DMS53 treated with DMSO at 0.1 percent for 48 hours (cell line): ENCODE results near the gene SIGLEC14.
"Not testable (repeated sequence)": the region's sequence is repeated elsewhere in the genome, so short reads cannot be mapped to it uniquely, and the experiment has no call there.

ENCODE experiments used
- DNase-seq: peaks from one replicate; lab custom pipeline; 2025; ENCODE audit not compliant: unreplicated experiment; lab: John Stamatoyannopoulos, UW

Gene SIGLEC14, protein sequence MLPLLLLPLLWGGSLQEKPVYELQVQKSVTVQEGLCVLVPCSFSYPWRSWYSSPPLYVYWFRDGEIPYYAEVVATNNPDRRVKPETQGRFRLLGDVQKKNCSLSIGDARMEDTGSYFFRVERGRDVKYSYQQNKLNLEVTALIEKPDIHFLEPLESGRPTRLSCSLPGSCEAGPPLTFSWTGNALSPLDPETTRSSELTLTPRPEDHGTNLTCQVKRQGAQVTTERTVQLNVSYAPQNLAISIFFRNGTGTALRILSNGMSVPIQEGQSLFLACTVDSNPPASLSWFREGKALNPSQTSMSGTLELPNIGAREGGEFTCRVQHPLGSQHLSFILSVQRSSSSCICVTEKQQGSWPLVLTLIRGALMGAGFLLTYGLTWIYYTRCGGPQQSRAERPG

DNA sequence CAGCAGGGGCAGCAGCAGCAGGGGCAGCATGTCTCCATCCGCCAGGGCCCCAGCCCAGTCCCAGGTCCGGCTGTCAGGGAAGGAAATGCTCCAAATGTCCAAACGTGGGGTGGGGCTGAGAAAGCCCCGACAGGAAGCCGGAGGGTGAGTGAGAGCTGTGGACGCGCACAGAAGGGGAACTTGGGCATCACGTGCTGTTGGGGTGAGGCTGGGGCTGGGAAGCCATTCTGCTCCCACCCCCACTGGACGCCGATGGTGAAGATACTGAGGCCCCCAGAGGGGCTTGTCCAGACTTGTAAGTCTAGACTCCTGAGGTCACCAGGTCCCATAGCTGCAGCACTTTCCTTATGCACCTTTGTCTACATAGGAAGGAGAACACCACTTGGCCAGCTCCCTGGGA is at the start of gene SIGLEC14:
TSS of gene SIGLEC14 (minus strand) at position 96 of the 400 bp plus-strand sequence. CDS start at position 30, 66 bp downstream.
- not testable (repeated sequence) for DNase-seq

DNA sequence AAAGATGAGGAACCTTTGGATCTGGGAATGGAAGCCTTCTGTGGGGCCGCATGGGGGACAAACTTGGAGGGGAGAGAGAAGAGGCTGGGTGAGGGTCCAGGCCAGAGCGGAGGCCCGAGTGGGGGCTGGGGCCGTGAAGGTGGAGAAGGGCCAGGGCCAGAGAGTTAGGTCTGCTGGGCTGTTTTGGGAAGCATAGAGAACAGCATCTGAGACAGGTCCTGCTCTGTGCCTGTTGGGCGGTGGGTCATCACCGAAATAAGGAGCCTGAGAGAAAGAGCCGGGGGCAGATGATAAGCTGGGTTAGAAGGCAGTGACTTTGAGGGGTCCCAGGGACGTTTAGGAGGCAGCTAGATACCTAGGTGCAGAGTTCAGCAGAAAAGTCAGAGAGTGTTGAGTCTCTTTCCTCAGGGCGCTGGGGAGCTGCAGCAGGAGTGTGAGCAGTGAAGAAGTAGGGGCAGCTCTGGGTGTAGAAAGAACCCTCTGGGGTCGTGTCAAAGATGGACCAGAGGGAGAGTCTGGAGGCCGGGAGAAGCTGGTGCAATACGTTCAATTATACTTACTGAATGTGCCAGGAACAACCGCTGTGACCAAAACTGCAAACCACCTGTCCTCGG is 49.2 kb upstream of the SIGLEC14 start:
- no peak for DNase-seq

DNA sequence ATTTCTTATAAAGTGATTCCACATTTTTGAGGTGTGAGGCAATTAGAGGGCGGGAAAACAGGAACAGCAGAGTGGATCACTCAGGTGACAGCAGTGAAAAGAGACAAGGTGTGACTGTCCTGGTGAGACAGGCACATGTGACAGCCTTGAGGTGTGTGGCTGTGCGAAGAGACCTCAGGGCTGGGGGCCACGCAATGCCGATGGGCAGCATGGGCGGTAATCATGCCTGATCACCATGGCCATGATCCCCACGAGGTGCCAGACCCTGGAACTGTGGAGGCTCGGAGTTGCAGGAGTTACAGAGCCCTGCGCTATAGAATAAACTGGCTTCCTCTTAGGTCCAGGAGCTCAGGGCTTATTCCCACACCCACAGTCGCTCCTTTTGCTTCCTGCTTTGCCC is 48.5 kb upstream of the SIGLEC14 start:
- DNase-seq, result no peak

DNA sequence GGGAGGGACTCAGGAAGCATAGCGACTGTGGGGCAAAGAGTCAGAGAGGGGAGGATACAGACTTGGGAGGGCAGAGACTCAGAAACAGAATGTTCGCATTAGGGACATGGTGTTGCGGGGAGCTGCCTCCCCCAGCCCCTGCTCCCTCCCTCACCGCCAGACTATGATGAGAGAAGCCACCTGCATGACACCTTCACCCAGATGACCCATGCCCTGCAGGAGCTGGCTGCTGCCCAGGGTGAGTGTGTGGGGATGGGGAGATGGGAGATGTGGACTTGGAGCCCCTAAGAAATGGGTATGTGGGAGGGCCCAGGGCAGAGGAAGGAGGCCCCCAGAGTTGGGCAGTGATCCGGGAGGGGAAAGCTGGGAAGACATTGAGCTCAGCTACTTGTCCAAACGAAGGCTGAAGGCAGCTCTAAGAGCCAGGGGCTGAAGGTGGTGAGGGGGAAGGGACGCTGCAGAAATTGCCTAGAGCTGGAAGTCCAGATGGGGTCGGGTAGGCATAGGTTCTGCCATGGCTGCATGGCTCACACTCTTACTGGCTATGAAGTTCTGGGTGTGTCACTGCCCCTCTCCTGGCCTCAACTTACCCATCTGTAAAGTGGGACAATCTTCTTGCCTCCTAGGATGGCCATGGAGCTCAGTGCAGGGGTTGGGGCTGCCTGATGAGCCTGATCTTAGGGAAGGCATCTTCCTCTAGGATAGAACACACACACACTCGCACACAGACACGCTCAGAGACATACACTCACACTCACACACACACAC is 47.9 kb upstream of the SIGLEC14 start:
- DNase-seq, result no peak

DNA sequence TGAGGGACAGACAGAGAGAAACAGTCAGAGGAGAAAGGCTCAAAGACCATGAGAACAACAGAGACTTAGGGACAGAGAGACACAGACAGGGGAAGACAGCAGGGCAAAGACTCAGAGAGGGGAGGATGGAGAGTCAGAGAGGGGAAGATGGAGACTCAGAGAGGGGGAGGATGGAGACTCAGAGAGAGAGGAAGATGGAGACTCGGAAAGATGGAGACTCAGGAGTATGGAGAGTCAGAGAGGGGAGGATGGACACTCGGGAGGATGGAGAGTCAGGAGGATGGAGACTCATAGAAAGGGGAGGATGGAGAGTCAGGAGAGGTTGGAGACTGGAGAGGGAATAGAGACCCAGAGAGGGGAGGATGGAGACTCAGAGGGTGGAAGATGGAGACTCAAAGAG is 47.2 kb upstream of the SIGLEC14 start:
- no peak for DNase-seq

DNA sequence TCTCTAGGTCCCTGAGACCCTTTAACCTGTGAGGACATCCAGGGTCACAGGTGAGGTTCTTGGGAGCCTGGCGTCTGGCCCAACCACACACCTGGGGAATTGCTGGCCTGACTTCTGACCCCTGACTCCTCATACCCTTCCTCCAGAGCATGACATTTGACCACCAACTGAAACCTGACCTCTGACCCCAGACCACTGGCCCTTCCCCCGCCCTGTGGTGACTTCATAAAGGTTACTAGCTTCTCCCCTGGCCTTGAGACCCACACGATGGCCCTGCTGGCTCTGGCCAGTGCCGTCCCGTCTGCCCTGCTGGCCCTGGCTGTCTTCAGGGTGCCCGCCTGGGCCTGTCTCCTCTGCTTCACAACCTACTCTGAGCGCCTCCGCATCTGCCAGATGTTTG is 46.6 kb upstream of the SIGLEC14 start, which contains the start of gene SPACA6:
TSS of gene SPACA6 (plus strand) at position 71 of the 400 bp plus-strand sequence. CDS start at position 268, 197 bp downstream.
- no peak for DNase-seq

DNA sequence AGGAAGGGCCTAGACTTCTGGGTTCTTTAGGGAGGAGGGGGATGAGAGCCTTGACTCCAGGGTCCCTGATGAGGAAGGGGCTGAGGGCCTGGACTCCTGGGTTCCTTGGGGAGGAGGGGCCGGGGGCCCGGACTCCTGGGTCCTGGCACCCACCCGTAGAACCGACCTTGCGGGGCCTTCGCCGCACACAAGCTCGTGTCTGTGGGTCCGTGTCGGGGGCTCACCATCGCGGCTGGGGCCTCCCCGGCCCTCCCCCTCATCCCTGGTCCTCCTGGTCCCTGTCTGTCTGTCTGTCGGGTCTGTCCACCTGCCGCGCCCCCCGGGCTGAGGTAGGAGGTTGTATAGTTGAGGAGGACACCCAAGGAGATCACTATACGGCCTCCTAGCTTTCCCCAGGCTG is 45.8 kb upstream of the SIGLEC14 start:
- no peak for DNase-seq

DNA sequence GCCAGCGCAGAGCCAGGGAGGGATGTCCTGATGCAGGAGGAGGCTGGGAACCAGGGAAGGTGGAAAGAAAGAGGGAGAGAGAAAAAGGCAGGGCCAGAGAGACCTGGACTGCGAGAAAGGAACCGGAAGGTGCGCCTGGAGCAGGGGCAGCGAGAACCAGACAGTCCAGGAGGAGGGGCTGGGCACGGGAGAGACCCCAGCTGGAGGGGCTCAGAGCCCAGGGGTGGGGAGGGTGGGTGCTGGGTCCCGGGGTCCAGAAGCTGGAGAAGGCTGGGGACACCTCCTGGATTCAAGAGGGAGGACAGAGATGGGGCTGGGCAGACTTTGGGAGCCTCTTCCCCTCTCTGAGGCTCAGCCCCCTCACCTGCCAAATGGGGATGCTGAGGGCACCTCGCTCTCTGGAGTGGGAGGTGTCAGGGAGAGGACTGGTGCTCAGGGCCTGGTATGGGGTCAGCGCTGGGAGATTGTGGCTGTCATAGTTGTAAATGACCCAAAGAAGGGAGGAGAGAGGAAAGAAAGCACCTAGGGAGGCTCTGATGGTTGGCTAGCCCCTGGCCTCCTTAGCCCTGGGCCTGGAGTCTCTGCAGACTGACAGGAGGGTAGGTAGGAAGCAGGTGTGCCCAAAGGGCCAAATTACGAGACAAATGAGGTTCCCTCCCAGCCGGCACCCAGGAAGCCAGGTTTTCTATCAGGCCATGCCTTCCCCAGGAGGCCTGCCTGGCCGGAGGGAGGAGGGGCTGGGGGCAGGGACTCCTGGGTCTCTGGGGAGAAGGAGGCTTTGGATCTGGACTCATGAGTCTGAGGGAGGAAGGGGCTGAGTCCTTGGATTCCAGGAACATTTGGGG is 45.2 kb upstream of the SIGLEC14 start:
- DNase-seq, result no peak

DNA sequence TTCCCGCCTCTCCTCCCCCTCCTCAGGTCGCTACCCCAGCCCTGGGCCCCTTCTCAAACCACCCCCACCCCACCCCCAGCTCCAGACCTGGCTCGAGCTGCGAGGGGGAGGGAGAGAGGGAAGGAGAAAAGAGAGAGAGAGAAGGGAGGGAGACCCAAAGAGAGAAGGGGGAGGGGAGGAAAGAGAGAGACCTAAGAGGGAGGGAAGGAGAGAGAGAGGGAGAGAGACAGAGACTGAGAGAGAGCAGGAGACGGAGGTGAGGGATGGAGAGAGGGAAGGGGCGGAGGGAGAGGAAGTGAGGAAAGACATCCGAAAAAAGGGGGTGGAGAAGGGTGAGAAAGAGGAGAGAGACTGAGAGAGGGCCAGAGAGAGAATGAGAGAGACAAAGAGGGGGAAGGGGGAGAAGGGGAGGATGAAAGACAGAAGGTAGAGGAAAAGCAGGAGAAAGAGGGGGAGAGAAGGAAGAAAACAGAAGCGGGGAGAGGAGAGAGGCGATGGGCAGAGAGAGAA is 44.5 kb upstream of the SIGLEC14 start:
- DNase-seq, result no peak

DNA sequence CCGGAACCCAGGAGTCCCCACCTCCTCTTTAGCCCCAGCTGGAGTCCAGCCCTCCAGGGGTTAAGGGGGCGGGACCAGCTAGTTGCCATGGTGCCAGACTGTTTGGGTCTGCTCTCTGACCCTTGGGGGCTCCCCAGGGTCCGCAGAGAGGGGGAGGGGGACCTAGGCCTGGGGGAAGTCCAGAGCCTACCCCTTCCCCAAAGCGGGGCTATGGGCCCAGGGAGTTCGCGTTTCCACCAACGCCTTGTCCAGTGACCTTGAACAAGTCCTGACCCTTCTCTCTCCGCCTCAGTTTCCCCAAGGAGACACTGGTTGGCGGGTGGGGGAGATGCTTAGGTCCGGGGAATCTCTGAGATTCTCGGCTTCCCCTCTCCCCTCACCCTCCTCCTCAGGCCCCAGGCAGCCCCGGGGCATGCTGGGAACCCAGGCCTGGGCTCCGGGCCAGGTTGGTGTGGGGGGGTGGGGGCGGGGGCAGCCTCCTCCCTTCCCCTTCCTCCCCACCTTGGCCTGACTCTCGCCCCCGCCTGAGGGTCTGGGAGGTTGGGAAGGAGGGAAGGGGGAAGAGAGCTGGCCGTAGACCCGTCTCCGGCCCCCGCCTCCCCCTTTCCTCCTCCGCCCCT is 43.9 kb upstream of the SIGLEC14 start:
- no peak for DNase-seq

DNA sequence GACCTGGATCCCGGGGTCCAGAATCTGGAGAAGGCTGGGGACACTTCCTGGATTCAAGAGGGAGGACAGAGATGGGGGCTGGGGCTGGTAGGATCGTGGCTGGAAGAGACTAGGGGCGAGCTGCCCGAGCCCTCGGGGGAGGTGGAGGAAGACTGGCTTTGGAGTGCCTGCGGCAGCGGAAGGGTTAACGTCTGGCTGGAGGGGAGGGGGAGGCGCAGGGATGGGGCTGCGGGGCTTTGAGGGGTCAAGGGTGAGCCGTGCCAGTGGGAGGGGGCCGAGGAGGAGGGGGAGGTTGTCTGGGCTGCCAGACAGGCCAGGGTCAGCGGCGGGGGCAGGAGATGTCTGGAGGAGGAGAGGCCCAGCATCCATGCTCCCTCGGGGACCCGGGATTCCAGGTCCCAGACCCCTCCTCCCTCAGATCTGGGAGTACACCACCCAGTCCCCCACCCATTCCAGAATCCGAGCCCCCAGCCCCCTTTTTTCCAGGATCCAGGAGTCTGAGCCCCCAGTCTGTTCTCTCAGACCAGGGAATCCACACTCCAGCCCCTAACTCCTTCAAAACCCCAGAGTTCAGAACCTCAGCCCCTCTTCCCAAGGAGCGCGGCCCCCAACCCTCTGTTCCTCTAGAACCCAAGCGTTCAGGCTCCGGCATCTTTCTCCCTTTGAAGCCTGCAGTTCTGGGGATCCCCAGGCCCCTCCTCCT is 43.3 kb upstream of the SIGLEC14 start:
- DNase-seq, result no peak

DNA sequence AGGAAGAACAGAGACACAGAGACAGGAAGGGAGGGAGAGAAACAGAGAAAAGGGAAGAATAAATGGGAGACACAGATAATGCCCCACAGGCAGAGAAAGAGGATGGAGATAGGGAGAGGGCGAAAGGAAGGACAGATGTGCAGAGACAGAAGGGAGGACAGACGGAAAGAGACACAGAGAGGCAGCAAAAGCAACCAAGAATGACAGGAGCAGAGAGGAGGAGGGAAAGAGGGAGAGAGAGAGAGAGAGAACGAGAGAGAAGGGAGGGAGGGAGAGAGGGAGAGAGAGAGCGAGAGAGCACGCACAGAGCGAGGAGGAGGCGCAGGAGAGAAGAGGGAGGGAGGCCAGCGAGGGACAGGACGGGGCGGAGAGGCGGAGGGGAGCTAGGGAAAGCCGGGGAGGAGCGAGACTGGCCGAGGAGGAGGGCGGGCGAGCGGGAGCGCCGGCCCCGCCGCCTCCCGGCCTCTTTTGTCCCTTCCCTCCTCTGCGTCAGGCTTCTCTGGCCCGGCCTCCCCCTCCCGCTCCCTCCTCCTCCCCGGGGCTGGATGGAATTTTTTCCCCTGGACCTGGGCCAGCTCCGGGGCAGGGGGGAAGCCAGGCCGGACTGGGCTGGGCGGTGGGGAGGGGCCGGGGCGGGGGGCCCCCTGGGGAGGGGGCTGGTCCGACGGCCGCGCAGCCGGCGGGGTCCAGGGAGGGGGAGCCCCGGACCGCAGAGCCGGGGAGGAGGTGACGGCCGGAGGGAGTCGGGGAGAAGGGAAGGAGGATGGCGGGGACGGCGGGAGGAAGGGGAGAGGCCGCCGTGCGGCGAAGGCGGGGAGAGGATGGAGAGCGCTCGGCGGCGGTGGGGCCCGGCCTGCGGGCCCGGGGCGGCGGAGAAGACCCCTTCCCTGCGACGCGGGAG is 42.3 kb upstream of the SIGLEC14 start:
- DNase-seq, result no peak

DNA sequence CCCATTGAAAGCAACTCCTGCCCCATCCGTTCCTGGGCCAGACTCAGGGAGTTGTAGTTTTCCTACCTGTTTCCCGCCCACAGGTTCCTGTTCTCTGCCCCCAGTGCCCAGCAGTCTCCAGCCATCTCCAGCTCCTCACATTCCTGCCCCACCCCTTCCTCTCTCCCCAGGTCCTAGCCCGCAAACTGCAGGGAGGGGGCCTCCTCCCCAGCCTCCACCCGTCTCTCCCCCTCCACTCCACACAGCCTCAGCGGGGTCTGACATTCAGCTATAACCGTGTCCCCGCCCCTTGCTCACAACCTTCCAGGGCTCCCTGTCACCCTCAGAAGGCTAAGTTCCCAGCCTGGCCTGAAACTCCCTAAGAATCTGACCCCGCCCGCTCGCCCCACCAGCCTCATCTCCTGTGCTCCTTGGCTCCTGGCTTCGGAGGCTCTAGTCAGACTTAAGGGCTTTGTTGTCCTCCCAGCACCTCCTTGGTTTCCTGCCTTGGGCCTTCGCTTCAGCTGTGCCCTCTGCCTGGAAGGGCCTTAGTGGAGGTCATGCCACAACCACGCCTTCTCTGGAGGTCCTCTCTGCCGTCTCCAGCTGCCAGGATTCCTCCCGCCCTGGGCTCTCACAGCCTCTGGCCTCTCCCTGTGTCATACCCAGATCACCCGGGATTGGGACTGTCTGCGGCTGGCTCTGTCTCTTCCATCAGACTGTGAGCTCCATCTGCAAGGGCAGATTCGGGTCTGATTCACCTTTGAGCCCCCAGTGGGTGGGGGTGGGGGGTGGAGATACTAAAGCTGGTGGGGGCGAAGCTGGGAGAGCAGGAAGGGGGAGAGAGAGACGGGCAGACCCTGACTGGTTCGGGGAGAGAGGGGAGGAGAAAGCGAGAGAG is 41.4 kb upstream of the SIGLEC14 start:
- DNase-seq, result no peak

DNA sequence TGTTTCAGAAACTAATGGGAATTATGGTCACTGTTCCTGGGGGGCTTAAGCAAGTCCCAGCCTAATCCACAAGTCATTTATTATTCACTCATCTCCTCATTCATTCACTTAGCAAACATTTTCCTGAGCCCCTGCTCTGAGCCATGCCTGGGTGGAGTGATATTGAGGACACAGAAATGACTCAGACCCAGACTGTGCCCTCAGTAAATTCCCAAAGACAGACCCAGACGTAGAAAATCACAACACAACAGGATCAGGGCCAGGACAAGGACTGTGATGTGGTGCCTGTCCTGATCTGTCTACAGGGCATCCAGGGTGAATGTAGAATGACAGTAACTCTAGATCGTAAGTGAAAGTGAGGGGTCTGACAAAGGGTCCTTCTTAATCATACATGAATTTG is 39.5 kb upstream of the SIGLEC14 start:
- DNase-seq, result no peak

DNA sequence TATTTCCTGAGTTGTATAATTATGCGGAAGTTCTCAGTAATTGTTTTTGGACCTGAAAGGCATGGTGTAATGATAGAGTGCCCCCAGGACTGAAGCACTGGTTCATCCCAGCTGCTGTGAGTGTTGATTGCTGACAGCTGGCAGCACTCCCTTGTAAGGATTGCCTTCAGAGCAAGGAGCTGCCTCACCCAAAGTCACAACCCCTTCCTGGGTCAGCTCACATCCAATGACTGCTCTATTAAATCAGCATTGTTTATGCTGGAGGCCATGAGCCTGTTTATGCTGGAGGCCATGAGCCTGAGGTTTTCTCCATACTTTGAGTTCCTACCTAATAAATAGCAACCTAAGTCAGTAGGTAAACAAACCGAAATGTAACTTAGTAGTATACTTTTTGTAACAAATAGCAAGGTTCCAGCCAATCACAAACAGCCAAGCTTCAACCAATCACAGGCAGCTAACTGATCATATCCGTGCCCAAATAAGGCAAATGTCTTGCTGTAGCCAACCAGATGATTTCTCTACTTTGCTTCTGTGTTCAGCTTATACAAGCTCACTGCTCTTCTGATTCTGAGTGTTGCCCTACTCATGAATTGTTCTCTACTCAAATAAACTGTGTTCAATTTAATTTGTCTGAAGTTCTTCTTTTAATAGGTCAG is 34.8 kb upstream of the SIGLEC14 start:
- DNase-seq, result no peak

DNA sequence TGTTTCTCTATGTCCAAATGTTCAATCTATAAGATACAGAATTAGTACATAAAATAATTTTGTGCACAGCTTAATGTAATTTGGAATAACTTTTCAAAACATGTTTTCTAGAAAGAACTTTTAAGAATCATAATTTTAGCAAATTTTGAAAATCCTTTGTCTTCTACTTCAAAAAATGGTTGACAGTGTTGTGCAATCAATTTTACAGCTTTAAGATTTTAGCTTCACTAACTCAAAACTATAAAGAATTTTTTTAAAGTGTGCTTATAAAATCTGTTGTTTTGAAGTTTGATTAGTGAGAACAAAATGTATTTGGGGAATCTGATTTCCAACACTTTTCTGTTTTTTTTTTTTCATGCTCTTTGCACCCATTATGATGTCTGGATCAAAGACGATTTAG is 33.8 kb upstream of the SIGLEC14 start:
- DNase-seq, result no peak

DNA sequence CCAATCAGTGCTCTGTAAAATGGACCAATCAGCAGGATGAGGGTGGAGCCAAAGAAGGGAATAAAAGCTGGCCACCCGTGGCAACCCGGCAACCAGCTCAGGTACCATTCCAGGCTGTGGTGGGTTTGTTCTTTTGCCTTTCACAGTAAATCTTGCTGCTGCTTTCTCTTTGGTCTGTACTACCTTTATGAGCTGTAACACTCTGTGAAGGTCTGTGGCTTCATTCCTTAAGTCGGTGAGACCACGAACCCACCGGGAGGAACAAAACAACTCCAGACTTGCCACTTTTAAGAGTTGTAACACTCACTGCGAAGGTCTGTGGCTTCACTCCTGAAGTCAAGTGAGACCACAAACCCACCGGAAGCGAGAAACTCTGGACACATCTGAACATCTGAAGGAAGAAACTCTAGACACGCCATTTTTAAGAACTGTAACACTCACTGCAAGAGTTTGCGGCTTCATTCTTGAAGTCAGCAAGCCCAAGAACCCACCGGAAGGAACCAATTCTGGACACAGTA is 30.0 kb upstream of the SIGLEC14 start:
- no peak for DNase-seq
